NCI-H2107 treated with DMSO at 0.1 percent for 48 hours (cell line): Measurements from ENCODE around the gene PIM2.

Source experiments
- DNase-seq: peaks from one replicate; lab custom pipeline; 2025; ENCODE audit not compliant: unreplicated experiment; lab: John Stamatoyannopoulos, UW

Gene PIM2

GRCh38 chrX:48918643-48919340 is at the start of gene PIM2:
Gene PIM2, minus strand, starts transcription at chrX:48919024. Its CDS starts 190 bp downstream, at chrX:48918834.
- peak; percentile 97 for DNase-seq

DNA sequence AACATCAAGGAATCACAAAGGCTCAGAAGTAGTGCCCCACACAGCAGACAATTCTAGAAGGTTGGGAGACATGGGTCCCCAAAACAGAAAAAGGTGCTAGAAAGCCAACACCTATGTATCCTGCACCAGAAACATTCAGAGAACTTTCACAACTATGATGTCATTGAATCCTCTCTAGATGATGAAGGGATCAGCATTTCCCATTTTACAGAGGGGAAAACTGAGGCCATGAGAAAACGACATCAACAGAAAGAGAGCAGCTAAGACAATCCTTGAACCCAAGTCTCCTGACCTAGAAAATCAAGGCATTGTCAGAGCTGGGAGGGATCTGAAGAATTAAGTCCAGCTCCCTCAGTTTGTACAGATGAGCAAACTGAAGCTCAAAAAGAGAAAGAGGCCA is 49.6 kb upstream of the PIM2 start:
- DNase-seq, result no peak

- no peak for DNase-seq
Observed at GRCh38 chrX:48966796-48967579, 48.2 kb upstream of the PIM2 start.

GRCh38 chrX:48965959-48966358 is 47.1 kb upstream of the PIM2 start:
- DNase-seq, result no peak

DNA sequence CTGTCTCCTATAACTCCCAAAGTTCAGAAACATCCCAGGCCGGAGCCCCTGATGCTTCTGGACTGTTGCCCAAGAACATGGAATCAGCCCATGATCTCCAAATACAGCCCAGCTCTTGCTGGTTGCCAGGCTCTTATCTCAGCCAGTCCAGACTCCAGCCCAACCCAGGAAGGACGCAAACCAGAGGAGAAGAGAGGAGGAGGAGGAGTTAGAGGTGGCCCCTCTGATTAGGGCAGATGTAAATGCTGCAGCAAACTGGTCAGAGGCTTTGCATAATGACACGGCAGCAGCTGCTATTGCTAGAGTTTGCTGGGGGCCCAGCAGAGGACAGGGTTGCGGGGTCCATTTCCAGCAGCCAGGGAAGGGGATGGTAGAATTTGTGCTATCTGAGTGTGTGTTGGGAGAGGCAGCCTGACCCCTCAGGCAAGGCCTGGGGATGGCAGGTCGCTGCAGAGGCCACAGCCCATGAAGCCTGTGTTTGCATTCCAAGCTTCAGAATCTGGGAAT is 42.8 kb upstream of the PIM2 start:
- no peak for DNase-seq

DNA sequence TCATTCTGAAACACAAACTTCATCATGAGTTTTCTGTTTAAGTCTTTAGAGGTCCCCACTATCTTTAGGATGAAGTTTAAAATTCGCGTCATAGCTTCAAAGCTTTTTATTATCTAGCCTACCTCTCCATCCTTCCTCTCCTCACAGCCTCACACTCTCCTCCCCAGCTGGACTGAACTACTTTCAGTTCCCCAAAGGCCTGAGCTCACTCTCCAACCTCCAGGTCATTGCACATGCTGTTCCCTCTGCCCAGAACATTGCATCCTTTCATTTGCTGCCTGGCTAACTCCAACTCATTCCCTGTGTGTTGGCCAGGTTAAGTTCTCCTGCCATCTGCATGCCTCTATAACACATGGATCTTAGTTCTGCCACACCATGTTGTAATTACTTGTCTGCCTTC is 41.5 kb upstream of the PIM2 start:
- DNase-seq, result no peak

- DNase-seq, result peak; percentile 6
Observed at GRCh38 chrX:48958635-48959094, 39.8 kb upstream of the PIM2 start.

DNA sequence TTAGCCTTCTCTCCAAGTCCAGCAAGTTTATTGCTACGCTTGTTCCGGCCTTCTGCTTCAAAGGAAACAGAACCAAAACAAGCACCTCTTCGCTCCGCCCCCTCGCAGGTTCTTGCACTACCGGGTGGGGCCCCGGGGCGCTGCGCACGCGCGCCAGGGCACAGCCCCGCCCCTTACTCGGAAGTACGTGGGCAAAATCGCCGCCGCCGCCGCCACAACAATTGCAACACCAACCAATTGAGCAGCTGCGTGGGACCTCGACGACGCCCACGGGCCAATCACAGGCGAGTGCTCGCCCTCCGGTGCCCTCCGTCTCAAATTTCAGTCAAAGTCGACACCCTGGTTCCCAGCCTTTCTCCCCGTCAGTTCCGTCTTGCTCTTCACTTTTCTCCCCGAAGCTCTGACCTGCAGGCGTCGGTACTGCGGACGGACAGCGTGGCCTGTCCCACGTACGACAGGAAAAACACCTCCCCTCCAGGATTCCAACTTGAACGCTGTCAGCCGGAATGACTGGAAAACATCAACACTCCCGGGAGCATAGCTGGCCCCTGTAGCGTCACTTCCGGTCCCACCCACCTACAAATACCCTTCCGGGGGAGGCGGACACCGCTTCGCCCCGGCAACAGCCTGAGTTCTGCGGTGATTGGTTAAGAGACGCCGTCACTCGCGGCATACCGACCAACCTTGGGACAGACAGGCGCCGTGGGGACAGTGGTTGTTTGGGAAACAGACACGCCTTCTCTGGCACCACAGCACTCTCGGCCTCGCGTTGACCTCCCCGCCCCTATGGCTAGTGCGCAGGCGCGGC is 39.2 kb upstream of the PIM2 start:
- DNase-seq, result peak; percentile 98

GRCh38 chrX:48957477-48957826 is 38.6 kb upstream of the PIM2 start, which contains the start of gene OTUD5:
Gene OTUD5, minus strand, starts transcription at chrX:48957607. Its CDS starts 37 bp downstream, at chrX:48957570.
- DNase-seq, result peak; percentile 53

DNA sequence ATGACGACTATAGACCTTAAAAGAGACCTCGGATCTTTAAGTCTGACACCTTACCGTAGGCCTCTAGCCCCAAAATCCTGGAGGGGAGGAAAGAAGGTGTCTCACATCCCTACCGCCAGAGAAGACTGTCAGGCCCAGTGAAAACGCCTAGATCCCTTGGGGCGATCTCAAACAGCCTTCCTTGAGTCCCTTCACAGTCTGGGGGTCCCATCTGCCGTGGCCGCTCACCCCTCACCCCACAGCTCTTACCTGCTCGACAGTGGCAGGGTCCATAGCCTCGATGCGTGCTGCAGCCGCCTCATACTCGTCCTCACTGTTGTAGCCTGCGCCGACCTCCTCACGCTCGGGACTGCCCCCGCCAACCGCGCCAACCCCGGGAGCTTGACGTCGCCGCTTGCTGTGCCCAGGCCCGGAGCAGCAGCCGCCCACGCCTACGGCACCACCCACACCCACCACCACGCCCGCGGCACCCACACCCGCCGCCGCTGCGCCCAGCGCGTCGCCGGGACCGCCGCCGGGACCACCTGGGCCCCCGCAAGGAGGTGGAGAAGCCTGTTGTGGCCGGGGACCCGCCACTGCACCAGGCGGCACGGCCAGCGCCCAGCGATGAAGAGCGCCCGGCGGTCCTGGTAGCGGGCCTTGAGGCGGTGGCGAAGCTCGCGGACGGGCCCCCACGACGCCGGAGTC is 38.0 kb upstream of the PIM2 start:
- no peak for DNase-seq

GRCh38 chrX:48948589-48948988 is 29.8 kb upstream of the PIM2 start:
- DNase-seq, result no peak

DNA sequence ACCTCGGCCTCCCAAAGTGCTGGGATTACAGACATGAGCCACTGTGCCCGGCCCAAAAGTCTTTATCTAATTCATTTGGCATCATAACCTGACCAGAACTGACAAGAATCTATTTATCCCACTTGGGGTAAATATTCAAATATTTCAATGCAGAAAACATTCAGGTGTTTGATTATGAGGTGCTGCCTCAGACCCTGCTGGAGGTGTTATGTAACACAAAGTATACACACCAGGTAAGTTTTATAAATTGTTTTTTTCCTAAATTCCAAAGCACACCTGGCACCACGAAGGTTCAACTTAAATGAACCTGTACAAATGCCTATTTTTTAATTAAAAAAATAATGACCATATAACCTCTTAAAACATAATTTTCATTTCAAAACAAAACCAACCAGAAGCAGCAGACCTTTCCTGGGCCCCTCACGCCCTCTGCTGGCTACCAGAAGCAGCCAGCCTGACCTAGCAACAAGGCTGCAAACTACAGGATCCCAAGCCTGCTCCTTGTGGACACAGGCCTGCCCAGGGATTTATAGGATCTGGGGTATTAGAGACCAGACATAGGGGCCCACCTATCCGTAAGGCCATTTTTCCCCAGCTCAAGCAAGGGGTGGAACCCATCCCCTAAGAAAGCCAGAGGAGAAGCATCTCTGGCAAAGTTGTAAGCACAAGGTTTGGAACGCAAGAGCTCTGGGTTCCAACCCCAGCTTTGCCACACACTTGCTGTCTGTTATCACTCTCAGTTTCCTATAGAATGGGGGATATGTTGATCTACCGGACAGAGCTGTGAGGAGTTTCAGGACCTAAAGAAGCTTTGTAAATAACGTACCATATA is 26.9 kb upstream of the PIM2 start:
- peak; percentile 9 for DNase-seq

DNA sequence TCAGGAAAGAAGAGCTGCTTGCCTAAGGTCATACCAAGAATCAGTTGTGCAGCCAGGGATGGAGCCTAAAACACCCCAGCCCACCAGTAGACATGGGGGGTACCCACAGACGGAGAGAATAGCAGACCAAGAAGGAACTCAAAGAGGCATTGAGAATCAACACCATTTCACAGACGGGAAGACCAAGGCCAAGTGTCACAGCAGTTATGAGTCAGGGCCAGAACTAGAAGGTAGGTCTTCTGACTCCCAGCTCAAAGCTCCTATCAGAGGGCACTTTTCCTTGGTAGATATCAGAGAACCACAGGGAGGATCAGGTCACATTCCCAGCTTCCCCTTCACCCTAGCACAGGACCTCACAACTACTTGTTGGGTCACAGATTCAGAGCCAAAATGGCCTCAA is 24.1 kb upstream of the PIM2 start:
- DNase-seq, result no peak

GRCh38 chrX:48940404-48940955 is 21.7 kb upstream of the PIM2 start:
- DNase-seq, result no peak

DNA sequence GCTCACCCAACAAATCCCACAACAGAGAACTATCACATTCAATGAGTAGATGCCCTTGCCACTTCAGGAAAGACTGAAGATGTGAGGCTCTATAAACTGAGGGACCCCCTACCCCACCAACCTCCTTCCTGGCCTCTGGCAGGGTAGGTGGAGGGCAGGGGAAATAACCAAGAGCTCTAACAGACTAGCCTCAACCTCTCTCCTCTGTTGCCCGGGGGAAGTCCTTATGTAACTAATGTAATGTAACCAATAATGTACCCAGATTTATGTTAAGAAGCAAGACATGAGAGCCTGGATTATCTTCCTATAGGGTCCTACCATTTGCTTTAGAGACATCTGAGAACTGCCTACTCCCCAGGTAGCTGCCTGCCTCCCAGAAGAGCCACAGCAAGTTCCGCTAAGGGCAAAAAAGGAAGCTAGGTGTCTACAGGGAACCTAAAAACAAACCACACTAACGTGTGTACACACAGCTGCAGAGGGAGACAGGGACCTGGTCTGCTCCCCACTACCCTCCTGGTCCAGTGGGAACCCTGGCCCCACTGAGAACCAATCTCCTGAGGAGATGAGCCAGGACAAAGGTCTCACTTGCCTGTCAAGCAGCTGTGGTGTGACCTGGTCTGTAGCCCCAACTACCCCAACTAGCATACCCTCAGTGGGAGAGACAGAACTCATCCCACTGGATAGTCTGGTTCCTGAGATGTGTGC is 20.9 kb upstream of the PIM2 start:
- no peak for DNase-seq

DNA sequence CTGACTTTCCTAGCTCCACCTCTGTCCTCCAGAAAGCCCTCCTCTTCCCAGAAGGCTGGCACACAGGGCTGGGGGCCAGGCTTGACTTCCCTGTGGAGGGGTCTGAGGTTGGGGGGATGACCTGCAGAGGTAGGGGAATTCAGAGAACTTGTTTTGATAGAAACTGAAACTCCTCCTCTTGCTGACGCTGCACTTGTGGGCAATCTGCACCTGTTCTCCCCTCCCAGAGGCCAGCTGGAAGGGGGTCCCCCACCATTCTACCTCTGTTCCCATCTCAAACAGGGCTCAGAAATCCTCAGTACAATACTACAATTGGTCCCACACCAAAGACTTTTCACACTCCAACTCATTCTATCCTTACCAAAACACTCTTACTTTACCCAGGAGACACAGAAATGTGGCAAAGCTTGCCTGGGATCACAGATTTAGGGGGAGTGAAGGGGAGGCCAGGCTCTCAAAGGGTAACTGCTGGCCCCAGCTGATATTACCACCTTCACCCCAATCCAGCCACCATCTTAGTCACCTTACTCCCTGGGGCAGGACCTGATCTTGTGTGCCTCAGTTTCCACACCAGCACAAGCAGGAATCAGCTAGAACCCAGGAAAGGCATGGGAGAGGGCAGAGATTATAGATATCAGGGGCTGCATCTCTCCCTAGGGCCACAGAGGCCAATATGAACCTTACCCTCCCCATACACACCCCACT is 20.0 kb upstream of the PIM2 start:
- DNase-seq, result no peak

- peak; percentile 10 for DNase-seq
Observed at GRCh38 chrX:48937054-48937907, 18.5 kb upstream of the PIM2 start.
